GM18505 (cell line): ENCODE measurements around the gene PGAP6.

ENCODE experiments used
- ATAC-seq: cut with Tn5 transposase; IDR thresholded peaks from one replicate; pipeline ENCODE4 v1.9.1; 2021; ENCODE audit not compliant: unreplicated experiment
- POLR2A ChIP-seq: IDR thresholded peaks from 4 replicates; pipeline ENCODE4 v1.6.1; 2011; ENCODE audit warnings: borderline replicate concordance; ENCODE audit not compliant: insufficient read depth, insufficient read length; ENCODE audit errors: extremely low read depth

PGAP6 gene

GRCh38 chr16:411576-412265, 29.9 kb upstream of the PGAP6 start:
- TF ChIP-seq POLR2A, result no peak
- no peak for ATAC-seq

- TF ChIP-seq POLR2A, result no peak
- no peak for ATAC-seq
Measured at GRCh38 chr16:410516-411178, 28.9 kb upstream of the PGAP6 start.

GRCh38 chr16:407253-407652, 25.5 kb upstream of the PGAP6 start:
- no peak for ATAC-seq
- TF ChIP-seq POLR2A, result no peak

GRCh38 chr16:405548-406506, 24.0 kb upstream of the PGAP6 start:
- no peak for ATAC-seq
- TF ChIP-seq POLR2A, result no peak

- no peak for TF ChIP-seq POLR2A
- no peak for ATAC-seq
Measured at GRCh38 chr16:404971-405486, 23.3 kb upstream of the PGAP6 start.

- TF ChIP-seq POLR2A, result peak; percentile 71
- peak; percentile 60 for ATAC-seq
Measured at GRCh38 chr16:401468-402348, 19.9 kb upstream of the PGAP6 start, which contains the start of gene DECR2. Gene DECR2 (plus strand): TSS chr16:401885. CDS start chr16:401964, 79 bp downstream.

- no peak for ATAC-seq
- TF ChIP-seq POLR2A, result no peak
Measured at GRCh38 chr16:400061-400591, 18.3 kb upstream of the PGAP6 start.

- ATAC-seq, result no peak
- TF ChIP-seq POLR2A, result no peak
Measured at GRCh38 chr16:399340-400019, 17.7 kb upstream of the PGAP6 start.

- no peak for ATAC-seq
- no peak for TF ChIP-seq POLR2A
Measured at GRCh38 chr16:398561-399339, 17.0 kb upstream of the PGAP6 start.

- no peak for TF ChIP-seq POLR2A
- no peak for ATAC-seq
Measured at GRCh38 chr16:397736-398332, 16.1 kb upstream of the PGAP6 start.
